ENCODE measurements around the gene NFIC.

NFIC gene

GRCh38 chr19:3455393-3455955 lies 89.1 kb downstream of the NFIC start:
- DNase-seq = no peak

- no peak for DNase-seq
These were observed 89.7 kb downstream of the NFIC start for GRCh38 chr19:3455960-3456601.

GRCh38 chr19:3456925-3457527 lies 90.6 kb downstream of the NFIC start:
- no peak for DNase-seq

DNA sequence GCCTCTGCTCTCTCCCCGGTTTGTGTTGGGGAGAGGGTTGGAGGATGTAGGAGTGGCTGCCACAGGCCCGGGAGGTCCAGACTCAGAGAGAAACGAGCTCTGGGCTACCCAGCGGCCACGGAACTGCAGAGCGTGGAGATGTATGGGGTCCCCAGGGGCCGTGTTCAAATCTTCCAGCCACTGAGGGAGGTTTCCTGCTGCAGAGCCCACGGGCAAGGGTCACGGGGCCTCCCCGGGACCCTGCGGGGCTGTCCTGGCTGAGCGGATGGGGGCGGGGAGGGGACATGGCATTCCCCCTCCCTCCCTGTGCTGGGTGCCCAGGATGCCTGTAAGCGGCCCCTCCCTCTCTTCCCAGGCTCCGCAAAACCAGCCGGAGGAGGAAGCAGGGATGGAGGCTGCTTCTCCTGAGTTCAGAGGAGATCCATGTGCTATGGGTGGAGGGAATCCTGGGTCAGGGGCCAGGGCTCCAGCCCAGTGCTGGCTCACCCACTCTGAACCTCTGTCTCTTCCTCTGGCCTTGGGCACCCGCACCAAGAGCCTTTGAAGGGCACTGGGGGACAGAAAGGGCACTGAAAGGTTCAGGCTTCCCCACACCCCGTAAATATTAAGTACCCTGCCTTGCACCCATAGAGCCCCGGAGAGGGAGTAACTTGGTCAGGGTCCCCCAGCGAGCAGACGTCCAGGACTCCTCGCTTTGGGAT lies 91.3 kb downstream of the NFIC start:
- DNase-seq = no peak

GRCh38 chr19:3458229-3459088 lies 92.1 kb downstream of the NFIC start:
- no peak for DNase-seq

- no peak for DNase-seq
These were observed 92.9 kb downstream of the NFIC start for GRCh38 chr19:3459089-3459881.

DNA sequence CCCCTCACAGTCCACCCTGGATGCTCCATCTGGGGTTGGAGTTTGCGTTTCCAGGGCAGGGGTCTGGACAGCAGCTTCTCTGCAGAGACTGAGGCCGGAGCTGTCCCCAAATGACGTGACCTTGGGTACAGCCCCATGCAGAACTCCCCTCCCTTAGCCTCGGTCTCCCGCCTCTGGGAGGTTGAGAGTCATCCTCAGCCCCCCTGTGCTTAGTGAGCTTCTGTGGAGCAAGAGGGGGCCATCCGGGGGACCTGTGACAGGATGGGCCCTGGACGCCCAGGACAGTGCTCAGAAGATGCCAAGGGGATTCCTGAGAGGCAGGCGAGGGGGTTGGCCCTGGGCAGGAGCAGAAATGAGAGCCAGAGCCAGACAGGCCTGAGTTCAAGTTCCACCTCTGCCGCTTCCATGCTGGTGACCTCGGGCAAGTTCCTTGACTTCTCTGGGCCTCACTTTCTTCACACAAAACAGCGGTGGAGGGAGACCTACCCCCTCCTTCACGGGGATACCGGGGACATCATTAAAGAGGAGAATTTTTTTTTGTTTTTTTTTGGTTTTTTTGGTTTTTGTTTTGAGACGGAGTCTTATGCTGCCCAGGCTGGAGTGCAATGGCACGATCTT lies 93.7 kb downstream of the NFIC start:
- DNase-seq = no peak

DNA sequence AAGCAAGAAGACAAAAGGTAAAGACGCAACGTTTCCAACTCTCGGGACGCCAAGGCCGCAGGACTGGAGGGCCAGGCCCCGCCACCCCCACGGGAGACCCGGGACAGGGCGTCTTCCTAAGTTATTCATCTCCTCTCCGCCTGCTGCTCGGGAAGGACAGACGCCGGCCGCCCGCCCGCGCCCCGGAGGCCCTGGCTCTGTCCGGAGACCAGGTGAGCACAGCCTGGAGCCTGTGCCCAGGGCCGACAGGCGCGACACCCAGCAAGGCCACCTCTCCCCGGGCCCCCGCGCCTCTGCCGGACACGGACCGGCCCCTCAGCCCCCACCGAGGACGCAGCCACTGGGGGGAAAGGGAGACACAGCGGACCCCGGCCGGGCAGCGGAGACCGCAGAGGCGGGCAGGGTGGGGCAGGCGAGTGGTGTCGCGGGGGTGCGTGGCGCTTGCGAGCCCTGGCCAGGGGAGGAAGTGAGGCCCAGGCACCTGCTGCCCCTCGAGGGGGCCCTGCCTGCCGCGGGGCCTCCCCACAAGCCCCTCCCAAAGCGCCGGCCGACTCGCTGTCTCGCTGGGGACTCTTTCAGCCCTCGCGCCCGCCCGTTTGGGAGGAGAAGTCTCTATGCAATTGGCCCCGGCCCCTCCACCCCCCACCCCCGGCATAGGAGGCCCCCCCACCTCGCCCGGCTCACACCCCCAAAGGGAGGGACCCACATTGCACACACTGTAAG lies 96.8 kb downstream of the NFIC start:
- no peak for DNase-seq

- DNase-seq = no peak
These were observed 97.6 kb downstream of the NFIC start for GRCh38 chr19:3463714-3464586.

GRCh38 chr19:3464587-3465235 lies 98.3 kb downstream of the NFIC start:
- DNase-seq = no peak

DNA sequence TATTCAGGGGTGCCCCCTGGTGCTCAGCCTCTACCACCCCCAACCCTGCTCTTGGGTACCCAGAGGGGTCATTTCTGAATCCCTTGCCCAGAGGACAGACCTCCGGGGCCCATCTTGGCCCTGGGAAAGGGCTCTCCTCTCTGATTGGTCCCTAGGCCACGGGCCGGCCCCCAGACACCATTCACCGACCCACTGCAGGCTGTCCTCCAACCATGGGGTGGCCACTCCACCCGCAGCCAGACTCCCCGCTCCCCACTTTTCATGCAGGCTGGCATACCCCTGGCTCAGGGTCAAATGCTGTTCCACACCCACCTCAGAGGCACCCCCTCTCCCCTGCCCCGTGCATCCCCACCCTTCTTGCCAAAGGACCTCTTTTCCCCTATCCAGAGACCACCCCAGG lies 99.2 kb downstream of the NFIC start:
- DNase-seq = no peak

DNA sequence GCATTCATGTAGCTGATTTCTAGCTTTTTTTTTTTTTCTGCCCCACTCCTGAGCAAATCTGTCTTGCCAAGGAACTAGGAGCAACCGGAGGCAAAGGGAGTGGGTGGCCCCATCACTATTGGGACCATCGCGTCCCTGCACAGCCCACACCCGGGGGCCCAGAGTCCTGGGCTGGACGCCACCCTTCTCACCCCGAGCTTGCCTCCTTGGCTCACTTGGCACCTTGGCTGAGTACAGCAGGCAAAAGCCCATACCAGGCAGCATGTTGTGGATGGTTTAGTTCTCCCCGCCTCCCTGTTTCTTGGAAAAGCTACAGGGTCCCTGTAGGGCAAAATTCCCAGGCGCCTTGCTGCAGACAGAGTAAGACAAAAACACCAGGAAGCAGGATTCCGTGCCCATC lies 100.3 kb downstream of the NFIC start:
- DNase-seq = no peak

DNA sequence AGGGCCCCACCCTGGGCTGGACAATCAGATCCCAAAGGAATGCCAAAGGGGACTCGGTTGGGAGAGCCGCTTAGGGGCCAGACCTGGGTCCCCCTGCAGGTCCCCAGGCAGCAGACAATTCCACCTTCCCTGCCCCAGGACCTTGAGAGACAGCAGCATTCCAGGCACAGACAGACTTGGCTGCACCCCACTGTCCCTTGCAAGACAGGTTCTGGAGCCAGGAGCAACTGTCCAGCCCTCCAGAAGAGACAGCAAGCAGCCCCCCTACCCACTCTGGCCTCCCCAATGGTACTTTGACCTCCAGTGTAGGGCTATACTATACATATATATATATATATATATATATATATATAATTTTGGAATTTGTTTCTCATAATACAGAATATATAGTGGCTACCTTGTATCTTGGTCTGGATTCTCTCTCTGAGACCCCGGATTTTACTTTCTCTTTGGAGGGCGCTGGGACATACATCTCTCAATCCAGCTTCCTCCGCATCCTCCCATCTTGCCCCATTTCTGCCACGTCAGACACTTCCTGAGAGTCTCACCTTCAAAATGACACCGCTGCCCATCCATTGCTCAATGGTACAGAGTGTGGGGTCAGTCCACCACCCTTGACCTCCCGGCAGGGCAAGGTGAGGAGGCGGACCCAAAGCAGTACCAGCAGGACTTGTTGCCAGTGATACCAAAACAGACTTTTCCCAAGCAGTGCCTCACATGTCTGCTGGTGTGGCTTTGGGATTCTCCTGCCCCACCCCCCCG lies 101.2 kb downstream of the NFIC start:
- no peak for DNase-seq

GRCh38 chr19:3468211-3468610 lies 101.8 kb downstream of the NFIC start:
- no peak for DNase-seq

- DNase-seq = no peak
These were observed 103.5 kb downstream of the NFIC start for GRCh38 chr19:3469638-3470499.

- no peak for DNase-seq
These were observed 104.2 kb downstream of the NFIC start for GRCh38 chr19:3470500-3471128.
